GM23338 (cell line): ENCODE results near the gene DLL1.

ENCODE experiments used
- CTCF ChIP-seq, 2 experiments: fragments of 200-600 bp in 1 of 2; sonication (generic) in 1 of 2; conservative IDR thresholded peaks; 2 replicates each; pipeline versions ENCODE4 v1.5.1 to v1.6.1; 2016 to 2017; ENCODE audit warnings: antibody characterized with exemption in 2 of 2, low read depth in 2 of 2, mild to moderate bottlenecking in 2 of 2, moderate library complexity in 1 of 2
- ETS1 ChIP-seq: IDR thresholded peaks from 2 replicates; pipeline ENCODE4 v1.6.1; 2016; ENCODE audit warnings: antibody characterized with exemption
- EZH2 ChIP-seq: fragments of 200-600 bp; sonication (generic); IDR thresholded peaks from one replicate; pipeline ENCODE4 v1.8.0; 2017; ENCODE audit warnings: antibody characterized with exemption, mild to moderate bottlenecking, low read depth; ENCODE audit not compliant: unreplicated experiment
- EZH2phosphoT487 ChIP-seq: fragments of 200-600 bp; sonication (generic); IDR thresholded peaks from one replicate; pipeline ENCODE4 v1.8.1; 2018; ENCODE audit warnings: antibody characterized with exemption; ENCODE audit not compliant: unreplicated experiment
- JUNB ChIP-seq: IDR thresholded peaks from one replicate; pipeline ENCODE4 v1.6.1; 2016; ENCODE audit warnings: antibody characterized with exemption; ENCODE audit not compliant: unreplicated experiment
- POLR2AphosphoS5 ChIP-seq: IDR thresholded peaks from 2 replicates; pipeline ENCODE4 v1.6.1; 2016; ENCODE audit warnings: antibody characterized with exemption, low read depth
- REST ChIP-seq: IDR thresholded peaks from one replicate; pipeline ENCODE4 v1.6.1; 2018; ENCODE audit warnings: antibody characterized with exemption; ENCODE audit not compliant: unreplicated experiment

GRCh38 chr6:170254315-170255213 lies 36.3 kb downstream of the DLL1 start:
- TF ChIP-seq CTCF (conservative IDR thresholded peaks at IDR 0.05; ENCODE audit: low read depth in 2 of 2) (no peak), EZH2phosphoT487 (no peak), REST (no peak), EZH2 (no peak), POLR2AphosphoS5 (no peak), ETS1 (no peak), JUNB (no peak)
